Neural cell (in vitro differentiated cells): Measurements from ENCODE around the gene TBX2. TPM values are rescaled to one million over a fixed set of nuclear protein-coding genes. Genes with fewer than 3 reads are reported as not detected.
"Not testable (repeated sequence)": the region's sequence is repeated elsewhere in the genome, so short reads cannot be mapped to it uniquely, and the experiment has no call there.

ENCODE experiments used
- H2AFZ ChIP-seq: fragments of 200-600, 300-800 bp; sonication (generic), shearing (Covaris generic); 2 replicates; pipeline ENCODE4 v1.6.0; 2014; ENCODE audit warnings: low read depth, mild to moderate bottlenecking, antibody characterized with exemption, low read length, moderate library complexity
- H3F3A ChIP-seq: fragments of 200-600 bp; shearing (Covaris generic); 2 replicates; pipeline ENCODE4 v1.6.1; 2016; ENCODE audit warnings: mild to moderate bottlenecking, moderate library complexity, mixed read lengths, antibody characterized with exemption, low read length; ENCODE audit not compliant: insufficient read depth, poor library complexity, severe bottlenecking
- H3K27ac ChIP-seq: fragments of 200-600, 300-800 bp; sonication (generic), shearing (Covaris generic); 2 replicates; pipeline ENCODE4 v1.5.1; 2014; ENCODE audit warnings: mild to moderate bottlenecking, low read length, moderate library complexity
- H3K27me3 ChIP-seq: fragments of 300-800, 200-600 bp; sonication (generic), shearing (Covaris generic); 2 replicates; pipeline ENCODE4 v1.6.0; 2014; ENCODE audit warnings: mild to moderate bottlenecking, low read depth, low read length, moderate library complexity; ENCODE audit not compliant: insufficient read depth
- H3K36me3 ChIP-seq: fragments of 300-800, 200-600 bp; sonication (generic), shearing (Covaris generic); 2 replicates; pipeline ENCODE4 v1.5.1; 2014; ENCODE audit warnings: mild to moderate bottlenecking, antibody characterized with exemption, low read length, moderate library complexity; ENCODE audit not compliant: insufficient read depth
- H3K4me2 ChIP-seq: fragments of 300-800, 200-600 bp; sonication (generic), shearing (Covaris generic); 2 replicates; pipeline ENCODE4 v1.6.0; 2014; ENCODE audit warnings: mild to moderate bottlenecking, low read length
- H3K4me3 ChIP-seq: fragments of 300-800, 200-600 bp; sonication (generic), shearing (Covaris generic); 2 replicates; pipeline ENCODE4 v1.5.1; 2014; ENCODE audit warnings: mild to moderate bottlenecking, low read length, moderate library complexity
- H3K79me2 ChIP-seq: fragments of 200-600 bp; shearing (Covaris generic); replicated peaks from 2 replicates; pipeline ENCODE4 v1.6.0; 2014; ENCODE audit warnings: mild to moderate bottlenecking, low read length, moderate library complexity; ENCODE audit not compliant: insufficient read depth
- H3K9ac ChIP-seq: fragments of 300-800, 200-600 bp; sonication (generic), shearing (Covaris generic); 2 replicates; pipeline ENCODE4 v1.6.1; 2016; ENCODE audit warnings: mild to moderate bottlenecking, low read length, mixed read lengths
- H3K9me2 ChIP-seq: fragments of 200-600 bp; shearing (Covaris generic); 2 replicates; pipeline ENCODE4 v1.6.1; 2016; ENCODE audit warnings: mild to moderate bottlenecking, low read length, mixed read lengths; ENCODE audit not compliant: insufficient read depth
- H3K9me3 ChIP-seq: fragments of 200-600, 300-800 bp; sonication (generic), shearing (Covaris generic); 2 replicates; pipeline ENCODE4 v1.6.1; 2016; ENCODE audit warnings: mild to moderate bottlenecking, mixed run types, low read length, moderate library complexity, mixed read lengths
- H4K20me1 ChIP-seq: fragments of 200-600 bp; shearing (Covaris generic); 2 replicates; pipeline ENCODE4 v1.6.1; 2016; ENCODE audit warnings: mild to moderate bottlenecking, mixed run types; ENCODE audit not compliant: insufficient read depth
- EP300 ChIP-seq: fragments of 450-650 bp; conservative IDR thresholded peaks from 2 replicates; pipeline ENCODE4 v1.6.1; 2014; ENCODE audit warnings: antibody characterized with exemption, mild to moderate bottlenecking, moderate library complexity; ENCODE audit not compliant: poor library complexity, severe bottlenecking
- EZH2 ChIP-seq: fragments of 200-600, 300-800 bp; shearing (Covaris generic), sonication (generic); IDR thresholded peaks from 2 replicates; pipeline ENCODE4 v1.6.1; 2014; ENCODE audit warnings: antibody characterized with exemption, low read length, borderline replicate concordance, mild to moderate bottlenecking; ENCODE audit not compliant: insufficient read depth, poor library complexity, severe bottlenecking
- MXI1 ChIP-seq: fragments of 450-650 bp; conservative IDR thresholded peaks from 2 replicates; pipeline ENCODE4 v1.6.1; 2014; ENCODE audit warnings: antibody characterized with exemption, mild to moderate bottlenecking; ENCODE audit not compliant: poor library complexity, severe bottlenecking
- POLR2AphosphoS5 ChIP-seq: IDR thresholded peaks from 2 replicates; pipeline ENCODE4 v1.6.1; 2012
- RAD21 ChIP-seq: fragments of 450-650 bp; conservative IDR thresholded peaks from 2 replicates; pipeline ENCODE4 v1.6.1; 2014; ENCODE audit warnings: antibody characterized with exemption, mild to moderate bottlenecking, moderate library complexity
- SMC3 ChIP-seq: fragments of 450-650 bp; conservative IDR thresholded peaks from 2 replicates; pipeline ENCODE4 v1.6.1; 2014; ENCODE audit warnings: antibody characterized with exemption, mild to moderate bottlenecking, moderate library complexity; ENCODE audit not compliant: poor library complexity
- TAF1 ChIP-seq: IDR thresholded peaks from 2 replicates; pipeline ENCODE4 v1.6.1; 2012; ENCODE audit warnings: low read depth
- polyA plus RNA-seq: library from polyadenylated mRNA; depleted of rRNA; stranded (reverse); fragments of >200 nt; gene quantifications from 2 replicates; pipeline ENCODE4 v1.2.3, GENCODE V29; 2014
- TF ChIP-seq, protein P1 (sequence below): fragments of 450-650 bp; IDR thresholded peaks from 2 replicates; pipeline ENCODE4 v1.5.1; 2014; ENCODE audit warnings: antibody characterized with exemption, mild to moderate bottlenecking, moderate library complexity; ENCODE audit not compliant: poor library complexity, severe bottlenecking
- TF ChIP-seq, protein P2 (sequence below): IDR thresholded peaks from 2 replicates; pipeline ENCODE4 v1.6.1; 2012; ENCODE audit warnings: borderline replicate concordance

TBX2 gene
- polyA plus RNA-seq, 1 donor from 2014 or later = not detected

DNA sequence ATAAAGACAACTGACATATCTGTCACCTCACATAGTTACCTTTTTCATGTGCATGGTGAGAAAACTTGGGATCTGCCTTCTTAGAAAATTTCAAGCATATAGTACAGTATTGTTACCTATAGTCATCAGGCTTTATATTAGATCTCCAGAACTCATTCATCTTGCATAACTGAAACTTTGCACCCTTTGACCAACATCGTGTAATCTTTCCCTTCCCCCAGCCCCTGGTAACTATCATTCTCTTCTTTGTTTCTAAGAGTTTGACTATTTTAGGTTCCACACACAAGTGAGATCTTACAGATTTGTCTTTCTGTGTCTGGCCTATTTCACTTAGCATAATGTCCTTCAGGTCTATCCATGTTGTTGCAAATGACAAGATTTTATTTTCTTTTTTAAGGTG, 29.6 kb downstream of the TBX2 start:
- Histone ChIP-seq H3K27me3 (no peaks in the 10 kb centered on the region), H2AFZ (no peak overlapping the region), H3K9me3 (no peaks in the 10 kb centered on the region), H3K79me2 (no peaks in the 10 kb centered on the region), H3K27ac (no peak overlapping the region), H4K20me1 (no peaks in the 10 kb centered on the region), H3K4me2 (no peak overlapping the region), H3F3A (no peaks in the 10 kb centered on the region), H3K9ac (no peak overlapping the region), H3K36me3 (no peaks in the 10 kb centered on the region), H3K9me2 (no peaks in the 10 kb centered on the region), H3K4me3 (no peak overlapping the region)
- TF ChIP-seq MXI1 (no peak), EZH2 (no peak), POLR2AphosphoS5 (no peak), SMC3 (no peak), EP300 (no peak), RAD21 (no peak), TAF1 (no peak)
- TF ChIP-seq, protein P1, sequence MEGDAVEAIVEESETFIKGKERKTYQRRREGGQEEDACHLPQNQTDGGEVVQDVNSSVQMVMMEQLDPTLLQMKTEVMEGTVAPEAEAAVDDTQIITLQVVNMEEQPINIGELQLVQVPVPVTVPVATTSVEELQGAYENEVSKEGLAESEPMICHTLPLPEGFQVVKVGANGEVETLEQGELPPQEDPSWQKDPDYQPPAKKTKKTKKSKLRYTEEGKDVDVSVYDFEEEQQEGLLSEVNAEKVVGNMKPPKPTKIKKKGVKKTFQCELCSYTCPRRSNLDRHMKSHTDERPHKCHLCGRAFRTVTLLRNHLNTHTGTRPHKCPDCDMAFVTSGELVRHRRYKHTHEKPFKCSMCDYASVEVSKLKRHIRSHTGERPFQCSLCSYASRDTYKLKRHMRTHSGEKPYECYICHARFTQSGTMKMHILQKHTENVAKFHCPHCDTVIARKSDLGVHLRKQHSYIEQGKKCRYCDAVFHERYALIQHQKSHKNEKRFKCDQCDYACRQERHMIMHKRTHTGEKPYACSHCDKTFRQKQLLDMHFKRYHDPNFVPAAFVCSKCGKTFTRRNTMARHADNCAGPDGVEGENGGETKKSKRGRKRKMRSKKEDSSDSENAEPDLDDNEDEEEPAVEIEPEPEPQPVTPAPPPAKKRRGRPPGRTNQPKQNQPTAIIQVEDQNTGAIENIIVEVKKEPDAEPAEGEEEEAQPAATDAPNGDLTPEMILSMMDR = no peak
- TF ChIP-seq, protein P2, sequence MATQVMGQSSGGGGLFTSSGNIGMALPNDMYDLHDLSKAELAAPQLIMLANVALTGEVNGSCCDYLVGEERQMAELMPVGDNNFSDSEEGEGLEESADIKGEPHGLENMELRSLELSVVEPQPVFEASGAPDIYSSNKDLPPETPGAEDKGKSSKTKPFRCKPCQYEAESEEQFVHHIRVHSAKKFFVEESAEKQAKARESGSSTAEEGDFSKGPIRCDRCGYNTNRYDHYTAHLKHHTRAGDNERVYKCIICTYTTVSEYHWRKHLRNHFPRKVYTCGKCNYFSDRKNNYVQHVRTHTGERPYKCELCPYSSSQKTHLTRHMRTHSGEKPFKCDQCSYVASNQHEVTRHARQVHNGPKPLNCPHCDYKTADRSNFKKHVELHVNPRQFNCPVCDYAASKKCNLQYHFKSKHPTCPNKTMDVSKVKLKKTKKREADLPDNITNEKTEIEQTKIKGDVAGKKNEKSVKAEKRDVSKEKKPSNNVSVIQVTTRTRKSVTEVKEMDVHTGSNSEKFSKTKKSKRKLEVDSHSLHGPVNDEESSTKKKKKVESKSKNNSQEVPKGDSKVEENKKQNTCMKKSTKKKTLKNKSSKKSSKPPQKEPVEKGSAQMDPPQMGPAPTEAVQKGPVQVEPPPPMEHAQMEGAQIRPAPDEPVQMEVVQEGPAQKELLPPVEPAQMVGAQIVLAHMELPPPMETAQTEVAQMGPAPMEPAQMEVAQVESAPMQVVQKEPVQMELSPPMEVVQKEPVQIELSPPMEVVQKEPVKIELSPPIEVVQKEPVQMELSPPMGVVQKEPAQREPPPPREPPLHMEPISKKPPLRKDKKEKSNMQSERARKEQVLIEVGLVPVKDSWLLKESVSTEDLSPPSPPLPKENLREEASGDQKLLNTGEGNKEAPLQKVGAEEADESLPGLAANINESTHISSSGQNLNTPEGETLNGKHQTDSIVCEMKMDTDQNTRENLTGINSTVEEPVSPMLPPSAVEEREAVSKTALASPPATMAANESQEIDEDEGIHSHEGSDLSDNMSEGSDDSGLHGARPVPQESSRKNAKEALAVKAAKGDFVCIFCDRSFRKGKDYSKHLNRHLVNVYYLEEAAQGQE = no peak

DNA sequence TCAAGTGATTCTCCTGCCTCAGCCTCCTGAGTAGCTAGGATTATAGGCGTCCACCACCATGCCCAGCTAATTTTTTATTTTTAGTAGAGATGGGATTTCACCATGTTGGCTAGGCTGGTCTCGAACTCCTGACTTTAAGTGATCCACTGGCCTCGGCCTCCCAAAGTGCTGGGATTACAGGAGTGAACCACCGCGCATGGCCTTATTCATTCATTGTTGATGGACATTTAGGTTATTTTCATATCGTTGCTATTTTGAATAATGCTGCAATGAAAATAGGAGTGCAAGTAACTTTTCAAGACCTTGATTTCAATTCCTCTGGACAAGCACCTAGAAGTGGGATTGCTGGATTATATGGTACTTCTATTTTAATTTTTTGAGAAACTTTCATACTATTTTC, 30.2 kb downstream of the TBX2 start:
- H4K20me1 ChIP-seq, H3K27ac ChIP-seq, H3K9me2 ChIP-seq, H3K79me2 ChIP-seq, H3K4me3 ChIP-seq, H2AFZ ChIP-seq, H3K27me3 ChIP-seq, H3K4me2 ChIP-seq, H3F3A ChIP-seq, H3K9ac ChIP-seq, H3K9me3 ChIP-seq, H3K36me3 ChIP-seq: not testable (repeated sequence)

DNA sequence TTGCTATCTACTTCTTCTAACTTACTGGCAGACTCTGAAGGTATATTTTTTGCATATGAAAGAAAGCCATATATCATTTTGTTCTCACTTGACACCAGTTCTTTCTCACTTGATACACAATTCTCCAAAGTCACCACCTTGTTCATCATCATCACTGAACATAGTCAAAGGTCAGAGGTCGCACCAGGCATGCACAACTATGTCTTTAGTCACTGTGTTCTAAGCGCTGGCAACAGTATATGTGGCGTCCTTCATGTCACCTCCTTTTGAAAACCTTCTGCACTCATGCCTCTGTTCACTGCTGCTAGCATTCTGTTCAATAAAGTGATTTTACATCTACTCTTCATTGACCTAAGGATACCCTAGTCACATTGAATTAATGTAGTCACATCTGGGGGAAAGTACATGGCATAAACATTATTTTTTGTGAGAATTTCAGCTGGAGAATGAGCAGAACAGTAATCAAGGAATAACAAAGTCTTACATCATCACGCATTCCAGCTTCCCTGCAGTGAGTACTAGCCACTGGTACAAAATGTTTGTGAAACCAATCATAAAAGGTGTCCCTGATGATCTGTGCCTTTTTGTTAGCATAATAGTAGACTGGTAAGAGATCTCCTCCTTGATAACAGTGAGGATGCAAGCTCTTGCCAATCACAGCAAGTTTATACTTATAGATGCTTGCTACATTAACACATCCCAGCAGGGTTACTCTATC, 32.1 kb downstream of the TBX2 start:
- Histone ChIP-seq H3F3A (no peaks in the 10 kb centered on the region), H3K27me3 (no peaks in the 10 kb centered on the region), H4K20me1 (no peaks in the 10 kb centered on the region), H3K4me2 (no peak overlapping the region), H2AFZ (no peak overlapping the region), H3K4me3 (no peak overlapping the region), H3K27ac (no peak overlapping the region), H3K9me3 (no peaks in the 10 kb centered on the region), H3K9ac (no peak overlapping the region), H3K79me2 (no peaks in the 10 kb centered on the region), H3K36me3 (no peaks in the 10 kb centered on the region), H3K9me2 (no peaks in the 10 kb centered on the region)
- TF ChIP-seq SMC3 (no peak), TAF1 (no peak), EP300 (no peak), EZH2 (no peak), MXI1 (no peak), POLR2AphosphoS5 (no peak), RAD21 (no peak)
- TF ChIP-seq, protein P1 = no peak
- TF ChIP-seq, protein P2 = no peak
